Measurements from ENCODE around the gene ZEB2. TPM values are rescaled to one million over a fixed set of nuclear protein-coding genes. Genes with fewer than 3 reads are reported as not detected.

The ZEB2 gene
- total and polyA plus RNA-seq, 2 of the 13 experiments (the other 11 are each of a cell fraction or from before 2014, with no cell fraction given): 0.07 TPM; not detected in 1

GRCh38 chr2:144547494-144547893 lies 27.6 kb upstream of the ZEB2 start:
- H2AFZ ChIP-seq (ENCODE audit: low read length): no peak overlapping the region
- H4K20me1 ChIP-seq (ENCODE audit: insufficient read depth, low read length): no peaks in the 10 kb centered on the region
- H3K36me3 ChIP-seq (replicated peaks in 1 of 2; ENCODE audit: control insufficient read depth in 1 of 2, insufficient read depth in 2 of 2, low read length in 2 of 2): no peaks in the 10 kb centered on the region
- H3K79me2 ChIP-seq (ENCODE audit: insufficient read depth, low read length): no peaks in the 10 kb centered on the region
- H3K9ac ChIP-seq (ENCODE audit: insufficient read depth, low read depth, low read length): no peak overlapping the region
- FAIRE-seq (no peak), ATAC-seq (no peak), DNase-seq (ENCODE audit: low spot score) (no peak)
- intact Hi-C loops (cut with micrococcal nuclease; ENCODE audit: unreplicated experiment): no loop called here
- ChIA-PET POLR2A (no interaction called here), CTCF (ENCODE audit: low intra/inter-chr PET ratio, low total read pairs) (no interaction called here)
- H3K4me2 ChIP-seq (ENCODE audit: low read depth, low read length): no peak overlapping the region
- in situ Hi-C loops (cut with HindIII; ENCODE audit: extremely low pct_ligation_motif_present, low pct_unique_long_range_greater_than_20kb): no loop called here
- no peaks in the 10 kb centered on the region for H3K9me3 ChIP-seq (ENCODE audit: low read length)
- H3K4me3 ChIP-seq (replicated peaks in 1 of 3; ENCODE audit: insufficient read depth in 1 of 3, low read depth in 2 of 3, low read length in 3 of 3): no peak overlapping the region
- no TSS peak for BruUV-seq (replicated peaks)
- TF ChIP-seq MAFF (IDR thresholded peaks at IDR 0.05; ENCODE audit: low read depth, low read length): peak; percentile 75
- TF ChIP-seq ZNF639 (CRISPR knock-in tag; conservative IDR thresholded peaks at IDR 0.05): no peak
- TF ChIP-seq YEATS4 (CRISPR knock-in tag; IDR thresholded peaks at IDR 0.05; ENCODE audit: borderline replicate concordance): no peak
- no peak for TF ChIP-seq FOXK2 (IDR thresholded peaks at IDR 0.05)
- TF ChIP-seq MAFK (conservative IDR thresholded peaks at IDR 0.05 in 1 of 2, IDR thresholded peaks at IDR 0.05 in 1 of 2; ENCODE audit: low read length in 2 of 2): peak; percentile 71 to 82
- no peak for TF ChIP-seq ZNF704 (CRISPR knock-in tag; IDR thresholded peaks at IDR 0.05; ENCODE audit: borderline replicate concordance)
- no peak for TF ChIP-seq JDP2 (CRISPR knock-in tag; IDR thresholded peaks at IDR 0.05; ENCODE audit: borderline replicate concordance)
- TF ChIP-seq HOXA9 (CRISPR knock-in tag; IDR thresholded peaks at IDR 0.05; ENCODE audit: borderline replicate concordance): no peak
- no peak for TF ChIP-seq XBP1 (CRISPR knock-in tag; IDR thresholded peaks at IDR 0.05)
- TF ChIP-seq SSRP1 (CRISPR knock-in tag; IDR thresholded peaks at IDR 0.05): no peak
- no peak for TF ChIP-seq FOXA1 (IDR thresholded peaks at IDR 0.05)
- TF ChIP-seq FOXA1 (CRISPR knock-in tag; IDR thresholded peaks at IDR 0.05): no peak
- TF ChIP-seq TCF12 (IDR thresholded peaks at IDR 0.05): no peak
- no peak for TF ChIP-seq TCF12 (CRISPR knock-in tag; IDR thresholded peaks at IDR 0.05)
- no peak for TF ChIP-seq ZNF652 (CRISPR knock-in tag; IDR thresholded peaks at IDR 0.05; ENCODE audit: borderline replicate concordance, low read depth)
- TF ChIP-seq FOXP4 (CRISPR knock-in tag; IDR thresholded peaks at IDR 0.05): no peak
- no peak overlapping the region for H3K27ac ChIP-seq (ENCODE audit: extremely low read length, insufficient read depth, low read length)
- no peaks in the 10 kb centered on the region for H3K4me1 ChIP-seq (ENCODE audit: insufficient read depth, low read length)
- 0 out of 5 replicates have a peak, but pooled peaks cover 0 to 4% of the 10 kb centered on the region in 2 experiments for H3K27me3 ChIP-seq (ENCODE audit: control insufficient read depth in 1 of 2, insufficient read depth in 2 of 2, low read length in 2 of 2)
- 14% methylated on average over 6 of the region's 6 CpGs for WGBS (ENCODE audit: low lambda C conversion rate)

Data from HepG2 (cell line).